MM.1S (cell line): ENCODE data around the gene RNF14.
A peak's percentile ranks its signal among the peaks of the same experiment; 100 is the strongest.

Experiments
- EZH2 ChIP-seq: fragments of 300-600 bp; sonication (generic); optimal IDR thresholded peaks from 2 replicates; pipeline ENCODE3; 2017; ENCODE audit warnings: low read depth, mild to moderate bottlenecking, antibody characterized with exemption, low read length, mixed read lengths
- TF ChIP-seq, protein P1 (sequence below): fragments of 300-600 bp; sonication (generic); IDR thresholded peaks from 2 replicates; pipeline ENCODE4 v1.5.1; 2016; ENCODE audit warnings: antibody characterized with exemption, low read length, mixed read lengths

DNA sequence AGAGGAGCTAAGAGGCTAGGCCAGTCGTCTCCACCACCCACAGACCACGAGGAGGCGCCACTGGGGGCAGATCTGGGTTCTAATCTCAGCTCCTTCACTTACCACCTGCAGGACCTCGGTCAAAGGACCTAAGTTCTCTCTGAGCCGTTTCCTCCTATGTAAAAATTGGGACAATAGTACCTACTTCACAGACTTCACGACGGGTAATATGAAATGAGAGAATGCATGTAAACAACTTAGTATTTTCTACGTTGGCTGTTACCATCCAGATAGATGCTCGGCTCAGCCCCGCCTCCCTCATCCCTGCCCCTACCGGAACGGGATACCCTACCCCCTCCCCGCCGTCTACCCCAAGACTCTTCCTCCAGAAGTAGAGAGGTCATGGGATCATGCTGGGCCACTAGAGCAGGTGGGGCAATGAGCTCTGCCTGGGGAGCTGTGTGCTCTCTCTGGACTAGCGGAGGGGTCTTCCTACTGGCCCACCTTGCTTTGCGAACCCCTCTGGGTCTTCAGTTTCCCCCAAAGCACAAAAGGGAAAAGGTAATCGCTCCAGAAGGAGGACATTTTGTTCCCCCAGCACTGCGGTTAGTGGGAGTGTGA is 43.4 kb downstream of the RNF14 start:
- TF ChIP-seq, protein P1, sequence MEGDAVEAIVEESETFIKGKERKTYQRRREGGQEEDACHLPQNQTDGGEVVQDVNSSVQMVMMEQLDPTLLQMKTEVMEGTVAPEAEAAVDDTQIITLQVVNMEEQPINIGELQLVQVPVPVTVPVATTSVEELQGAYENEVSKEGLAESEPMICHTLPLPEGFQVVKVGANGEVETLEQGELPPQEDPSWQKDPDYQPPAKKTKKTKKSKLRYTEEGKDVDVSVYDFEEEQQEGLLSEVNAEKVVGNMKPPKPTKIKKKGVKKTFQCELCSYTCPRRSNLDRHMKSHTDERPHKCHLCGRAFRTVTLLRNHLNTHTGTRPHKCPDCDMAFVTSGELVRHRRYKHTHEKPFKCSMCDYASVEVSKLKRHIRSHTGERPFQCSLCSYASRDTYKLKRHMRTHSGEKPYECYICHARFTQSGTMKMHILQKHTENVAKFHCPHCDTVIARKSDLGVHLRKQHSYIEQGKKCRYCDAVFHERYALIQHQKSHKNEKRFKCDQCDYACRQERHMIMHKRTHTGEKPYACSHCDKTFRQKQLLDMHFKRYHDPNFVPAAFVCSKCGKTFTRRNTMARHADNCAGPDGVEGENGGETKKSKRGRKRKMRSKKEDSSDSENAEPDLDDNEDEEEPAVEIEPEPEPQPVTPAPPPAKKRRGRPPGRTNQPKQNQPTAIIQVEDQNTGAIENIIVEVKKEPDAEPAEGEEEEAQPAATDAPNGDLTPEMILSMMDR: peak; percentile 69
- no peak for TF ChIP-seq EZH2
